ENCODE measurements around the gene PCBD1.
"Not testable (repeated sequence)": the region's sequence is repeated elsewhere in the genome, so short reads cannot be mapped to it uniquely, and the experiment has no call there.

Gene PCBD1

GRCh38 chr10:70861495-70862197 is 26.7 kb downstream of the PCBD1 start:
- not testable (repeated sequence) for DNase-seq

- no peak for DNase-seq
Measured at GRCh38 chr10:70858759-70859158, 29.6 kb downstream of the PCBD1 start.

- DNase-seq, result no peak
Measured at GRCh38 chr10:70856454-70856853, 31.9 kb downstream of the PCBD1 start.

- no peak for DNase-seq
Measured at GRCh38 chr10:70853457-70853856, 34.9 kb downstream of the PCBD1 start.

GRCh38 chr10:70853038-70853437 is 35.3 kb downstream of the PCBD1 start:
- no peak for DNase-seq

GRCh38 chr10:70851597-70852475 is 36.5 kb downstream of the PCBD1 start:
- no peak for DNase-seq

GRCh38 chr10:70850097-70850496 is 38.3 kb downstream of the PCBD1 start:
- no peak for DNase-seq

GRCh38 chr10:70849582-70850016 is 38.8 kb downstream of the PCBD1 start:
- DNase-seq, result no peak

GRCh38 chr10:70847659-70848360 is 40.6 kb downstream of the PCBD1 start:
- DNase-seq, result no peak

GRCh38 chr10:70846795-70847194 is 41.6 kb downstream of the PCBD1 start:
- no peak for DNase-seq

- DNase-seq, result no peak
Measured at GRCh38 chr10:70845816-70846215, 42.5 kb downstream of the PCBD1 start.

- no peak for DNase-seq
Measured at GRCh38 chr10:70845256-70845655, 43.1 kb downstream of the PCBD1 start.

- DNase-seq, result no peak
Measured at GRCh38 chr10:70843776-70844489, 44.4 kb downstream of the PCBD1 start.

GRCh38 chr10:70843333-70843732 is 45.0 kb downstream of the PCBD1 start:
- no peak for DNase-seq

- no peak for DNase-seq
Measured at GRCh38 chr10:70840836-70841235, 47.5 kb downstream of the PCBD1 start.

- DNase-seq, result no peak
Measured at GRCh38 chr10:70838270-70838805, 50.0 kb downstream of the PCBD1 start.

GRCh38 chr10:70837660-70838059 is 50.7 kb downstream of the PCBD1 start:
- DNase-seq, result no peak

- DNase-seq, result no peak
Measured at GRCh38 chr10:70836319-70836718, 52.0 kb downstream of the PCBD1 start.

GRCh38 chr10:70834441-70835151 is 53.8 kb downstream of the PCBD1 start:
- DNase-seq, result no peak

- no peak for DNase-seq
Measured at GRCh38 chr10:70834021-70834420, 54.3 kb downstream of the PCBD1 start.

- no peak for DNase-seq
Measured at GRCh38 chr10:70833601-70834000, 54.8 kb downstream of the PCBD1 start.
